Heart right ventricle (tissue), 16 donors: ENCODE results near the gene SNX6. TPM values are rescaled to one million over a fixed set of nuclear protein-coding genes. Genes with fewer than 3 reads are reported as not detected.

Experiments
- ATAC-seq, 8 donors: fragments of 200-7000 bp; cut with Tn5 transposase; one replicate each; pipeline ENCODE4 v1.9.1; 2020; ENCODE audit warnings: mild to moderate bottlenecking in 8 of 8, moderate library complexity in 8 of 8, moderate number of reproducible peaks in 1 of 8
- DNase-seq, 2 donors: peaks; one replicate each; pipeline ENCODE4 v3.0.0-alpha.2; 2020
- H3K27ac ChIP-seq, 10 donors: fragments of 200-600 bp; sonication (generic) in 2 of 10; one replicate each; pipeline versions ENCODE4 v1.5.0 to v1.8.0; 2020 to 2022; ENCODE audit warnings: mild to moderate bottlenecking in 3 of 10
- H3K27me3 ChIP-seq, 7 donors: fragments of 200-600 bp; one replicate each; pipeline ENCODE4 v1.8.0; 2021 to 2022; ENCODE audit warnings: mild to moderate bottlenecking in 2 of 7
- H3K36me3 ChIP-seq, 9 donors: fragments of 200-600 bp; sonication (generic) in 1 of 9; one replicate each; pipeline versions ENCODE4 v1.5.0 to v1.8.0; 2020 to 2022; ENCODE audit warnings: mild to moderate bottlenecking in 2 of 9
- H3K4me1 ChIP-seq, 9 donors: fragments of 200-600 bp; sonication (generic) in 1 of 9; one replicate each; pipeline versions ENCODE4 v1.5.0 to v1.8.0; 2020 to 2022; ENCODE audit warnings: mild to moderate bottlenecking in 4 of 9
- H3K4me3 ChIP-seq, 10 donors: fragments of 200-600 bp; sonication (generic) in 2 of 10; one replicate each; pipeline versions ENCODE4 v1.5.0 to v1.8.0; 2020 to 2022; ENCODE audit warnings: mild to moderate bottlenecking in 7 of 10, moderate library complexity in 2 of 10
- H3K9me3 ChIP-seq, 11 donors: fragments of 200-600 bp in 10 of 11; sonication (generic) in 2 of 11; one replicate each; pipeline versions ENCODE4 v1.5.0 to v1.8.0; 2013 to 2022; ENCODE audit warnings: mild to moderate bottlenecking in 2 of 11, control low read depth in 1 of 11, moderate library complexity in 1 of 11
- WGBS, 2 donors: extraction: QIAGEN DNeasy Blood & Tissue Kit; methylation state at CpG; one replicate each; pipeline ENCODE4 v1.1.7; 2013; ENCODE audit warnings: inconsistent platforms in 1 of 2; 5-methylcytosine and 5-hydroxymethylcytosine counted together
- intact Hi-C, 10 donors: fragments of 100-400 bp; cut with DNase I; formaldehyde crosslinking; loops; one replicate each; pipeline versions ENCODE4 v1.11.1 to v1.14.2; 2022
- long read RNA-seq, 3 donors: library from polyadenylated mRNA; unstranded; transcript quantifications; one replicate each; pipeline ENCODE4 v2.0.0, GENCODE V29; 2020 to 2021
- polyA plus RNA-seq, 2 donors: library from polyadenylated mRNA; stranded (reverse); fragments of 200-250 nt; gene quantifications; one replicate each; pipeline ENCODE4 v1.2.3, GENCODE V29; 2013
- total RNA-seq, 10 donors: library from RNA; stranded (reverse); fragmentation: NEBNext Ultra II Directional in 3 of 10; extraction: Animal tissue kit (Norgen Biotek cat#: 25700) in 3 of 10; gene quantifications; one replicate each; pipeline versions ENCODE4 v1.2.1 to v1.2.4, GENCODE V29; 2021 to 2023
- TF ChIP-seq, protein P1 (sequence below), 9 donors: fragments of 200-600 bp; sonication (generic) in 2 of 9; IDR thresholded peaks; one replicate each; pipeline versions ENCODE4 v1.5.0 to v1.8.0; 2021 to 2022; ENCODE audit warnings: antibody characterized with exemption in 9 of 9, mild to moderate bottlenecking in 5 of 9, moderate library complexity in 1 of 9
- donor health status: Arrhythmogenic right ventricular cardiomyopathy.
- donor health status: ischemic (EF 13 %, LVEDD 7.1; RV severe dilation, severe dysfunction).
- donor health status: healthy with polysubstance abuse.
- donor health status: DM: no; HTN: yes; CAD: no.
- donor health status: DM: no; HTN: no; CAD: no.
- donor health status: ischemic (EF 25% LVEDD 6.9; RV normal size, moderate dysfunction).
- donor health status: ischemic (EF 25% LVEDD 5.7; RV mildly dilated, moderate dysfunction).
- donor health status: healthy.
- donor health status: DM: yes; HTN: yes; CAD: no.
- donor health status: Ischemic cardiomyopathy.
- donor health status: ischemic (EF 35%, LVEDD 5.7; RV mildly dilated, moderate dysfunction).
- donor health status: nonischemic (EF 11% LVEDD 7.7; RV severe dilation, severe dysfunction).
- donor health status: DM: yes; HTN: yes; CAD: no.
- donor health status: PGD.
- donor health status: ischemic (EF 29% LVEDD 5.4; RV normal size, mild dysfunction).
- donor health status: nonischemic (EF 23%, LVEDD 6.1; RV moderate dilation, normal function).

The SNX6 gene
- total RNA-seq: 10 to 100 TPM; 47.6 to 89.8 (median 58.7) TPM
- polyA plus RNA-seq: 10 to 100 TPM; 17.3 to 34.4 TPM
- long read RNA-seq, donor 1, transcript SNX6-201 (14 exons, 2,001 nt): major isoform, 85 of 122 reads
- long read RNA-seq, donor 1, transcript SNX6-202 (13 exons, 3,398 nt): minor isoform, 9 of 122 reads
- long read RNA-seq, donor 1, partial matches to known transcripts: 13 of 122 reads
- long read RNA-seq, donor 1, other reads (novel, unspliced or antisense): 14 of 122 reads
- long read RNA-seq, donor 2, transcript SNX6-202 (13 exons, 3,398 nt): minor isoform, 18 of 198 reads
- long read RNA-seq, donor 2, transcript SNX6-201 (14 exons, 2,001 nt): major isoform, 140 of 198 reads
- long read RNA-seq, donor 2, partial matches to known transcripts: 12 of 198 reads
- long read RNA-seq, donor 2, other reads (novel, unspliced or antisense): 26 of 198 reads
- long read RNA-seq, donor 3, transcript SNX6-201 (14 exons, 2,001 nt): major isoform, 224 of 322 reads
- long read RNA-seq, donor 3, transcript SNX6-202 (13 exons, 3,398 nt): minor isoform, 28 of 322 reads
- long read RNA-seq, donor 3, partial matches to known transcripts: 23 of 322 reads
- long read RNA-seq, donor 3, other reads (novel, unspliced or antisense): 45 of 322 reads

GRCh38 chr14:34629657-34630529, at the start of gene SNX6:
TSS of gene SNX6 (minus strand) at chr14:34630148. CDS start at chr14:34630116, 32 bp downstream.
- ATAC-seq (peak; percentile 96 to 99 (median 98)), DNase-seq (peak; percentile 78 to 88)
- intact Hi-C loops: loop anchor here in 1 of 10 donors (5.0 to 10.0 kb wide), 2 partner anchors 82 to 355 kb away; partner anchors contain the start of genes CFL2 and SRP54
- peak within 1 kb of the TSS; percentile 71 to 99 (median 96) for H3K27ac ChIP-seq
- H3K4me3 ChIP-seq: peak within 1 kb of the TSS; percentile 60 to 99 (median 81)
- H3K27me3 ChIP-seq: no peaks in the 10 kb centered on the region
- no peaks in the 10 kb centered on the region for H3K9me3 ChIP-seq
- H3K36me3 ChIP-seq: peaks cover 0 to 26% (median 0%) of the 10 kb centered on the region in 9 donors
- TF ChIP-seq, protein P1, sequence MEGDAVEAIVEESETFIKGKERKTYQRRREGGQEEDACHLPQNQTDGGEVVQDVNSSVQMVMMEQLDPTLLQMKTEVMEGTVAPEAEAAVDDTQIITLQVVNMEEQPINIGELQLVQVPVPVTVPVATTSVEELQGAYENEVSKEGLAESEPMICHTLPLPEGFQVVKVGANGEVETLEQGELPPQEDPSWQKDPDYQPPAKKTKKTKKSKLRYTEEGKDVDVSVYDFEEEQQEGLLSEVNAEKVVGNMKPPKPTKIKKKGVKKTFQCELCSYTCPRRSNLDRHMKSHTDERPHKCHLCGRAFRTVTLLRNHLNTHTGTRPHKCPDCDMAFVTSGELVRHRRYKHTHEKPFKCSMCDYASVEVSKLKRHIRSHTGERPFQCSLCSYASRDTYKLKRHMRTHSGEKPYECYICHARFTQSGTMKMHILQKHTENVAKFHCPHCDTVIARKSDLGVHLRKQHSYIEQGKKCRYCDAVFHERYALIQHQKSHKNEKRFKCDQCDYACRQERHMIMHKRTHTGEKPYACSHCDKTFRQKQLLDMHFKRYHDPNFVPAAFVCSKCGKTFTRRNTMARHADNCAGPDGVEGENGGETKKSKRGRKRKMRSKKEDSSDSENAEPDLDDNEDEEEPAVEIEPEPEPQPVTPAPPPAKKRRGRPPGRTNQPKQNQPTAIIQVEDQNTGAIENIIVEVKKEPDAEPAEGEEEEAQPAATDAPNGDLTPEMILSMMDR (IDR thresholded peaks at IDR 0.05): no peak
- H3K4me1 ChIP-seq: peaks cover 4 to 45% (median 26%) of the 10 kb centered on the region in 9 donors
- WGBS, 2 donors: 2 to 3% methylated on average over 69 to 84 of the region's 84 CpGs

GRCh38 chr14:34678735-34679134, 48.8 kb upstream of the SNX6 start:
- peaks cover 0 to 2% (median 0%) of the 10 kb centered on the region in 7 donors for H3K27me3 ChIP-seq
- intact Hi-C loops: no loop called here
- H3K4me3 ChIP-seq: no peak overlapping the region
- H3K27ac ChIP-seq: no peak overlapping the region
- H3K36me3 ChIP-seq: no peaks in the 10 kb centered on the region
- H3K9me3 ChIP-seq: no peaks in the 10 kb centered on the region
- ATAC-seq: no peak
- TF ChIP-seq, protein P1 (IDR thresholded peaks at IDR 0.05): no peak
- no peak for DNase-seq
- H3K4me1 ChIP-seq: peaks cover 0 to 8% (median 0%) of the 10 kb centered on the region in 9 donors
- 91 to 92% methylated on average over 8 of the region's 8 CpGs for WGBS, 2 donors

DNA sequence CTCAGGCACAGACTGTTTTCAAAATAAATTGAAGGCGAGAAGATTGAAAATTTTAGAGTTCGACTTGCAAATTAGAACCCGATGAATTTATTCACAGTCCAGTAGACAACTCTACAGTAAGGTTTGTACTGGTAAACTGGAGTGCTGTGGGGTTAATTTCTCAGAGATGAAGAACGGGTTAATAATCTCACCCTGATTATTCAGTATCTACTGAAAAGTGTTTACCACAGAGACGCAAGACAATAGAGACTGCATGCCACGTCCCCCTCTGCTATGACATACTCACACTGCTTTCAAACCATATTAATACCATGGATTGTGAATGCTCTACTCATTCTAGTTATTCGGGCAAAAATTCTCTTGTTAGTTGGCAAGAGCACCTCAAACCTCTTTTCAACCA, 48.4 kb upstream of the SNX6 start:
- no peak for DNase-seq
- TF ChIP-seq, protein P1 (IDR thresholded peaks at IDR 0.05): no peak
- H3K4me3 ChIP-seq: no peak overlapping the region
- ATAC-seq: no peak
- H3K27ac ChIP-seq: no peak overlapping the region
- peaks cover 0 to 8% (median 0%) of the 10 kb centered on the region in 9 donors for H3K4me1 ChIP-seq
- no peaks in the 10 kb centered on the region for H3K27me3 ChIP-seq
- intact Hi-C loops: no loop called here
- WGBS, 2 donors: 66 to 69% methylated on average over 7 of the region's 7 CpGs
- H3K36me3 ChIP-seq: no peaks in the 10 kb centered on the region
- H3K9me3 ChIP-seq: no peaks in the 10 kb centered on the region
